ENCODE measurements around the gene TMEM186.
"Not testable (repeated sequence)": the region's sequence is repeated elsewhere in the genome, so short reads cannot be mapped to it uniquely, and the experiment has no call there.

The TMEM186 gene

GRCh38 chr16:8773537-8773936 is 23.9 kb downstream of the TMEM186 start:
- DNase-seq: no peak

DNA sequence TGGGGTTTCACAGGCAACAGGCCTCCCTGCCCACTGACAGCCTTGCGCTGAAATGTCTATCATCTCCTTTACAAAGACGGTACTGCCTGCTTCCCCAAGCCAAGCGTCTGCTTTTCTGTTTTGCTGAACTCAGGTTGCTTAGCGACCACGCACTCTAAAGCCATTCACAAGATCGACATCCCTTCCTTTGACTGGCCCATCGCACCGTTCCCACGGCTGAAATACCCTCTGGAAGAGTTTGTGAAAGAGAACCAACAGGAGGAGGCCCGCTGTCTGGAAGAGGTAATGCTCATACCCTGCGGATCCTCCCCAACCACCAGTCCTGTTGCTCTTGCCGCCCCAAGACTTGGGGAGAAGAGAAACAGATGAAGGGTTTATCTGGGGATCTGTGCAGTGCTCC is 28.7 kb downstream of the TMEM186 start:
- no peak for DNase-seq

- no peak for DNase-seq
These were observed 29.2 kb downstream of the TMEM186 start for GRCh38 chr16:8768283-8768682.

DNA sequence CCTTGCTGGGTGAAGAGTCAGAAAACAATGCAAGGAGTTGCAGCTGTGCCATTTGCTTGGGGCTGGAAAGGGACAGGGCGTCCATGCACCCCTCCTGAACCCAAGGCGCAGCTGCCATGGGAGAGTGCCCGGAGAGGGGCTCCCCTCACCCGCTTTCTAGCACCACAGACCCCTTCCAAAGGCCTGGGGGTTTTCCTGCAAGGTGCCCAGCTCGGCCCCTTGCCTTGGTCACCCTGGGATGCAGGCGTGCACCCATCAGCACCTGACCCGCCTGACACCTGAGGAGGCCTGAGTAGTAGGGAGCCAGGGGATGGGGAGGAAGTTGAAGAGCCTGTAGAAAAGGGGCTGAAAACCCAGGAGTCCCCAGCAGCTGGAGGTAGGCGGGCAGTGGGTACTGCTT is 30.3 kb downstream of the TMEM186 start:
- no peak for DNase-seq

GRCh38 chr16:8764525-8765250 is 32.8 kb downstream of the TMEM186 start:
- no peak for DNase-seq

- no peak for DNase-seq
These were observed 33.5 kb downstream of the TMEM186 start for GRCh38 chr16:8763899-8764298.

DNA sequence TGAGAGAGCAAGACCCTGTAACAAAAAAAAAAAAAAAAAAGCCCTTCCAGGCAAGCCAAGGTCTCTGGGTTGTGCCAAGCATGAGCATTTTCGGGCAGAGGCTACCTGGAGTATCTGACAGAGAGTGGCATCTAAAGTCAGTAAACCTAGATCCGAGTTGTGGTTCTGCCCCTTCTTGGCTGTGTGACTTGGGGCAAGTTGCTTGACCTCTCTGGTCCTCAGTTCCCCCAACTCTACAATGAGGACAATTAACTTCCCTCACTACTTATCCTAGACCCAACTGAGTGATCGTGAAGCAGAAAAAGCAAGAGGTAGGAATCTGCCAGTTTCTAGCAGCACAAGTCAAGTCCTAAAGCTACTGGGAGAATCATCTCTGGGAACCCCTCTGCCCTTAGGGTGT is 34.4 kb downstream of the TMEM186 start:
- no peak for DNase-seq

DNA sequence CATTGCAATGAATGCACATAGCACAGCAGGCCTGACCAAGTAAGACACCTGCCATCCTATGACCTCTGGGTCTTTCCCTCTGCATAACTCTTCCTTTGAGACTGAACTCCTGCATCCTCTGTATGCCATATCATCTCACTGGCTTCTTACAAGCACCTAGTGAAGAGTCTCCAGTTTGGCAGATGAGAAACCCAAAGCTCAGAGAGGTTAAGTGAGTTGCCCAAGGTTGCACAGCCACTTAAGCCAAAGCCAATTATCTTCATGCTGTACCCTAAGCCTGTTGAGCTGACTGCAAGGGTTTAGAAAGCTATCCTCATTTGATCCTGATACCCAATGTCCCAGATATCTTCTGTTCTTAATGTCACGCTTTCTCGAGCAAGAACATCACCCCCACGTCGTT is 35.2 kb downstream of the TMEM186 start:
- no peak for DNase-seq

- DNase-seq: no peak
These were observed 36.4 kb downstream of the TMEM186 start for GRCh38 chr16:8761078-8761477.

DNA sequence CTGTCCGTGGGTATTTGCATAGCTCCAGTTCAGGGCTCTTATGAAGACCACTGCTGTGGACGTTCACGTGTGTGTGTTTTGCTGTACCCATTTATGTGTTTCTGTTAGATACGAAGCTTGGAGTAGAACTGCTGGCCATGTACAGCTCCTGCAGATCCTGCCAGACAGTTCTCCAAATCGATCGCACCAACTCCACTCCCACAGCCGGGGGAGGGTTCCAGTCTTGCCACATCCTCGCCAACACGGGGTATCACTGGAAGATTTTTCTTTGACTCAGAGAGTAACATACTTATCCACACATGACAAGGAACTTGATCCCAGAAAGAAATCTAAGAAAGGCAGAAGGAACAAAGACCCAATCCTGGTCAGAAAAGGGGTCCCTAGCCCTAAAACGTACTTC is 37.4 kb downstream of the TMEM186 start:
- DNase-seq: no peak

DNA sequence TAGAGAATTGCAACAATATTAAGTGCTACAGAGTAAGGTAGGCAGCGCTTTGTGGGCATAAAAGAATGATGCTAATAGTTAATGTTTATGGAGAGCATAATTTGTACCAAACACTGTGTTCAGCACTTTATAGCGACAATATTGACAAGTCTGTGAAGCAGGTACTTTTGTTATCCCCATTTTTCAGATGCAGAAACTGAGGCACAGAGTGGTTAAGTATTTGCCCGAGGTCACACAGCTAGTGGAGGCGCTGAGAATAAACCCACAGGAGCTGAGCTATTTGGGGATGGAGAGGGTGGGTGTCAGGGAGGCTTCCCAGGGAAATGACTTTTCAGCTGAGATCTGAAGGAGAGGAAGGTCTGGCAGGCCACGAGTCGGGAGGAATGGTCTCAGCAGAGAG is 39.4 kb downstream of the TMEM186 start:
- no peak for DNase-seq

DNA sequence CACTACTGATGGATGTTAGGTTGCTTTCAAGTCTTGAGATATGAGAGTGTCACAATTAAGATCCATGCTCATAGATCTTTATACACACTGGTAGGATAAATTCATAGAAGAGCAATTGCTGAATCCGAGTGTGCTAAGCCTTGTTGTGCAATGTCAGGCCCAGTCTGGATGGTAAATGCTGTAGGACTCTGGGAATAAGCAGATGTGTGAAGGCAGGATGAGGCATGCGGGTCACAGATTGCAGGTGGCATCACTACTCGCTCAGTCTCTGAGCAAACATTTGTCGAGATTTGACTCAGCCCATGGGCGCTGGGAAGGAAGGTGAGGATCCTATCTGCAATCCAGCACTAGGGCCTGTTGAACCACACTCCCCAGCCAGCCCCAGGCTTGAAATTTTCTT is 40.7 kb downstream of the TMEM186 start:
- DNase-seq: no peak

DNA sequence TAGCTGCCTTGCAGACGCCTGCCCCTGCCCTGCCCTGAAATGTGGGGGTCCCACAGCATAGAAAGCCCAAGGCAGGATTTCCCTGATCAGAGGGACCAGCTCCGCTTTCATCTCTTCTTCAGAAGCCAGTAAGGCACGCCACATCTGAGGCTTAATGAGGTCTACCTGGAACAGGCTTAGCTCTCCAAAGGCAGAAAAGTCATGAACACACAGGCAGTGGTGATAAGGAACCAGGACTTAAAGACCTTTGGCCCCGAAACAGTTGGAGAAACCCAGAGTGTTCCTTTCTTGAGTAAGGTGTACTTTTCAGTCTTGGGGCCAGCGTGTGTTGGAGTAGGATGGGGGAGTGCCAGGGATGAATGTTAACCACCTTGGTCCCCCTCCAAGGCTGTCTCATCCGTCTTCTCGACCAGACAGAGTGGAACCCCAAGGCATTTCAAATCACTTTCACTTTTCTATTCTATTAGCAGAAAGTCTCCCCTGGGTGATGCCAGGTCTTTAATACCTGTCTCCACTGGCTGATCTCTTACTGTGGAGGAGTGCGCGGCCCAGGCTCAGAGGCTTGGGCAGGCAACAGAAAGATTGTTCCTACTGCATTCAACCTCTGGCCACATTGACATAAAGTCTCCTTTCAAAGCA is 43.9 kb downstream of the TMEM186 start:
- DNase-seq: no peak

DNA sequence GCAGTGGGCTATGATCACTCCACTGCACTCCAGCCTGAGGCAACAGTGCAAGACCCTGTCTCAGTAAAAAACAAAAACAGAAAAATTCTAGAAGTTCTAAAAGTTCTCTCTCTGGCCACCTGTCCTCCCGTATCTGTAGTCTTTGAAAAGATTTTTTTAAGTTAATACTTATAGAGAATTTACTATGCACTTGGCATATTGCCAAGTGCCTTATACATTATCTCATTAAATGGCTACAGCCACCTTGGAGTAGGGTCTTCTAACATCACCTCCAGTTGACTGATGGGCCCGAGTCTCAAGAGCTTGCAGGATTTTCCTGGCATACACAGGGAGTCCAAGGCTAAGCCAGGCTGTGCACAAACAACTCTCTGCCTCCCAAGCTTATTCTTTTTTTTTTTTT is 44.7 kb downstream of the TMEM186 start:
- DNase-seq: no peak

GRCh38 chr16:8751481-8752311 is 45.7 kb downstream of the TMEM186 start:
- peak; percentile 83 for DNase-seq

GRCh38 chr16:8748944-8749343 is 48.5 kb downstream of the TMEM186 start:
- not testable (repeated sequence) for DNase-seq

Data from fibroblast of skin of scalp (primary cell).